Neural cell (in vitro differentiated cells): ENCODE data around the gene HES3.

Source experiments
- TF ChIP-seq, protein P1 (sequence below): fragments of 450-650 bp; IDR thresholded peaks from 2 replicates; pipeline ENCODE4 v1.5.1; 2014; ENCODE audit warnings: antibody characterized with exemption, mild to moderate bottlenecking, moderate library complexity; ENCODE audit not compliant: poor library complexity, severe bottlenecking
- TF ChIP-seq, protein P2 (sequence below): IDR thresholded peaks from 2 replicates; pipeline ENCODE4 v1.6.1; 2012; ENCODE audit warnings: borderline replicate concordance

DNA sequence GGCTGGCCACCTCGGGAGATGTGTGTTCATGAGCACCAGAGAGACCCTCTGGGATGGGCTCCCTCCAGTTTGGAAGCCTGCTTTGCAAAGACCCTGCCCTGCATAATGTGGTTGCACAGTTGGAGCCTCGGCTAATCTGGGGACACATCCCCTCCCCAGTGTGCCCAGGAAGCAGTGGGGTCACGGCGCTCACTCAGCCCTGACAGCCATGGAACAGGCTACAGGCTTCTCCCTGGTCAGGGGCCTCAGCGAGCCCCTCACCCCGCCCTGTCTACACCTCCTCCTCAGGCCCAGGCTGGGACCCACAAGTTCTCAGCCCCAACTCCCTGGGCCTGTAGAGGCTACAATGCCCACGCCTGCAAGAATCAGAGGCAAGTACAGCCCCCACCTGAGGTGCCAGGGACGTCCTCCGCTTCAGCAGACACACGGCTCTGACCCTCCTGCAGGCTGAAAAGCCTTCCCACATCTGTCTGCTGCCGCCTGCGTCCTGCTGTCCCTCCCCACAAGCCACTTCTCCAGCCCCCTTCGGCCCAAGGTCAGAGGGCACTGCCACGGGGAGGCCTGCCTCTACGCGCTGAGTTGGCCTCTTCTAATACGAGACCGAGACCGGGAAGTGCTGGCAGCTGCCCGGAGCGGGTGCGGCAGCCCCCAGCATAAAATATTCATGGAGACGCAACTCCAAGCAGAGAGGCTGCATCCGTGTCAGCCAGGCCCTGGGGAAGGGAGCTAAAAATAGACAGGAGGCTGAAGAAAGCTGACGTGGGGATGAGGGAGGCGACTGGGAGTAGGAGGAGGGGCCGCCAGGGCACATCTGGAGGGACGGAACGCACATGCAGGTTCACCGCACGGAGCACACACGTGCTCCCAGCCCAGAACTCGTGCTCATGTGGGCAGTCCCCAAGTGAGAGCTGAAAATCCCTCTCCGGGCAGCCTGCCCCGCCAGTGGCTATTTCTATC is 32.1 kb downstream of the HES3 start:
- TF ChIP-seq, protein P1, sequence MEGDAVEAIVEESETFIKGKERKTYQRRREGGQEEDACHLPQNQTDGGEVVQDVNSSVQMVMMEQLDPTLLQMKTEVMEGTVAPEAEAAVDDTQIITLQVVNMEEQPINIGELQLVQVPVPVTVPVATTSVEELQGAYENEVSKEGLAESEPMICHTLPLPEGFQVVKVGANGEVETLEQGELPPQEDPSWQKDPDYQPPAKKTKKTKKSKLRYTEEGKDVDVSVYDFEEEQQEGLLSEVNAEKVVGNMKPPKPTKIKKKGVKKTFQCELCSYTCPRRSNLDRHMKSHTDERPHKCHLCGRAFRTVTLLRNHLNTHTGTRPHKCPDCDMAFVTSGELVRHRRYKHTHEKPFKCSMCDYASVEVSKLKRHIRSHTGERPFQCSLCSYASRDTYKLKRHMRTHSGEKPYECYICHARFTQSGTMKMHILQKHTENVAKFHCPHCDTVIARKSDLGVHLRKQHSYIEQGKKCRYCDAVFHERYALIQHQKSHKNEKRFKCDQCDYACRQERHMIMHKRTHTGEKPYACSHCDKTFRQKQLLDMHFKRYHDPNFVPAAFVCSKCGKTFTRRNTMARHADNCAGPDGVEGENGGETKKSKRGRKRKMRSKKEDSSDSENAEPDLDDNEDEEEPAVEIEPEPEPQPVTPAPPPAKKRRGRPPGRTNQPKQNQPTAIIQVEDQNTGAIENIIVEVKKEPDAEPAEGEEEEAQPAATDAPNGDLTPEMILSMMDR: peak; percentile 13
- TF ChIP-seq, protein P2, sequence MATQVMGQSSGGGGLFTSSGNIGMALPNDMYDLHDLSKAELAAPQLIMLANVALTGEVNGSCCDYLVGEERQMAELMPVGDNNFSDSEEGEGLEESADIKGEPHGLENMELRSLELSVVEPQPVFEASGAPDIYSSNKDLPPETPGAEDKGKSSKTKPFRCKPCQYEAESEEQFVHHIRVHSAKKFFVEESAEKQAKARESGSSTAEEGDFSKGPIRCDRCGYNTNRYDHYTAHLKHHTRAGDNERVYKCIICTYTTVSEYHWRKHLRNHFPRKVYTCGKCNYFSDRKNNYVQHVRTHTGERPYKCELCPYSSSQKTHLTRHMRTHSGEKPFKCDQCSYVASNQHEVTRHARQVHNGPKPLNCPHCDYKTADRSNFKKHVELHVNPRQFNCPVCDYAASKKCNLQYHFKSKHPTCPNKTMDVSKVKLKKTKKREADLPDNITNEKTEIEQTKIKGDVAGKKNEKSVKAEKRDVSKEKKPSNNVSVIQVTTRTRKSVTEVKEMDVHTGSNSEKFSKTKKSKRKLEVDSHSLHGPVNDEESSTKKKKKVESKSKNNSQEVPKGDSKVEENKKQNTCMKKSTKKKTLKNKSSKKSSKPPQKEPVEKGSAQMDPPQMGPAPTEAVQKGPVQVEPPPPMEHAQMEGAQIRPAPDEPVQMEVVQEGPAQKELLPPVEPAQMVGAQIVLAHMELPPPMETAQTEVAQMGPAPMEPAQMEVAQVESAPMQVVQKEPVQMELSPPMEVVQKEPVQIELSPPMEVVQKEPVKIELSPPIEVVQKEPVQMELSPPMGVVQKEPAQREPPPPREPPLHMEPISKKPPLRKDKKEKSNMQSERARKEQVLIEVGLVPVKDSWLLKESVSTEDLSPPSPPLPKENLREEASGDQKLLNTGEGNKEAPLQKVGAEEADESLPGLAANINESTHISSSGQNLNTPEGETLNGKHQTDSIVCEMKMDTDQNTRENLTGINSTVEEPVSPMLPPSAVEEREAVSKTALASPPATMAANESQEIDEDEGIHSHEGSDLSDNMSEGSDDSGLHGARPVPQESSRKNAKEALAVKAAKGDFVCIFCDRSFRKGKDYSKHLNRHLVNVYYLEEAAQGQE: peak; percentile 83
